ENCODE measurements around the gene TMC3. TPM values are rescaled to one million over a fixed set of nuclear protein-coding genes. Genes with fewer than 3 reads are reported as not detected.
A peak's percentile ranks its signal among the peaks of the same experiment; 100 is the strongest.

Gene TMC3
- total and polyA plus RNA-seq, 2 experiments from 2014 or later: 0.20 to 0.21 TPM

GRCh38 chr15:81329446-81329845 is 44.6 kb downstream of the TMC3 start:
- TF ChIP-seq CTCF (IDR thresholded peaks at IDR 0.05; ENCODE audit: low read depth, low read length): no peak
- Histone ChIP-seq H3K4me1 (ENCODE audit: low read depth) (peaks cover 11% of the 10 kb centered on the region), H3K9me3 (ENCODE audit: low read depth) (no peaks in the 10 kb centered on the region), H3K4me3 (no peak overlapping the region), H3K27ac (no peak overlapping the region), H3K36me3 (no peaks in the 10 kb centered on the region), H3K27me3 (no peaks in the 10 kb centered on the region)
- DNase-seq (ENCODE audit: low read depth in 1 of 2, low spot score in 1 of 2): no peak

- Histone ChIP-seq H3K36me3 (no peaks in the 10 kb centered on the region), H3K27me3 (no peaks in the 10 kb centered on the region), H3K9me3 (ENCODE audit: low read depth) (no peaks in the 10 kb centered on the region), H3K27ac (no peak overlapping the region), H3K4me3 (no peak overlapping the region), H3K4me1 (ENCODE audit: low read depth) (peaks cover 11% of the 10 kb centered on the region)
- DNase-seq (ENCODE audit: low read depth in 1 of 2, low spot score in 1 of 2): peak in 1 of 2 donors; percentile 90
- no peak for TF ChIP-seq CTCF (IDR thresholded peaks at IDR 0.05; ENCODE audit: low read depth, low read length)
Observed at GRCh38 chr15:81327516-81327915, 46.5 kb downstream of the TMC3 start.

GRCh38 chr15:81326466-81327212 is 47.4 kb downstream of the TMC3 start:
- Histone ChIP-seq H3K27ac (no peak overlapping the region), H3K27me3 (no peaks in the 10 kb centered on the region), H3K9me3 (ENCODE audit: low read depth) (no peaks in the 10 kb centered on the region), H3K4me1 (ENCODE audit: low read depth) (peaks cover 10% of the 10 kb centered on the region), H3K4me3 (no peak overlapping the region), H3K36me3 (no peaks in the 10 kb centered on the region)
- no peak for TF ChIP-seq CTCF (IDR thresholded peaks at IDR 0.05; ENCODE audit: low read depth, low read length)
- no peak for DNase-seq (ENCODE audit: low read depth in 1 of 2, low spot score in 1 of 2)

GRCh38 chr15:81323944-81324881 is 49.8 kb downstream of the TMC3 start, which contains the start of gene STARD5:
Gene STARD5 (minus strand): TSS chr15:81324141. CDS start chr15:81324099, 42 bp downstream.
- DNase-seq (ENCODE audit: low read depth in 1 of 2, low spot score in 1 of 2): peak; percentile 99
- H3K36me3 ChIP-seq: no peaks in the 10 kb centered on the region
- peak within 1 kb of the TSS; percentile 39 for H3K4me3 ChIP-seq
- no peaks in the 10 kb centered on the region for H3K27me3 ChIP-seq
- no peak for TF ChIP-seq CTCF (IDR thresholded peaks at IDR 0.05; ENCODE audit: low read depth, low read length)
- H3K27ac ChIP-seq: no peak within 1 kb of the TSS
- H3K9me3 ChIP-seq (ENCODE audit: low read depth): no peaks in the 10 kb centered on the region
- no peaks in the 10 kb centered on the region for H3K4me1 ChIP-seq (ENCODE audit: low read depth)

GRCh38 chr15:81323559-81323943 is 50.5 kb downstream of the TMC3 start:
- no peak for TF ChIP-seq CTCF (IDR thresholded peaks at IDR 0.05; ENCODE audit: low read depth, low read length)
- no peak for DNase-seq (ENCODE audit: low read depth in 1 of 2, low spot score in 1 of 2)
- H3K4me1 ChIP-seq (ENCODE audit: low read depth): no peaks in the 10 kb centered on the region
- peak overlapping the region; percentile 39 for H3K4me3 ChIP-seq
- H3K9me3 ChIP-seq (ENCODE audit: low read depth): no peaks in the 10 kb centered on the region
- H3K27ac ChIP-seq: no peak overlapping the region
- H3K36me3 ChIP-seq: no peaks in the 10 kb centered on the region
- no peaks in the 10 kb centered on the region for H3K27me3 ChIP-seq
